DOHH2 (cell line): ENCODE measurements around the gene SEC14L2.
A peak's percentile ranks its signal among the peaks of the same experiment; 100 is the strongest.

ENCODE experiments used
- H3F3A ChIP-seq: fragments of 200-600 bp; sonication (generic), shearing (Covaris generic); 2 replicates; pipeline ENCODE4 v1.6.0; 2016; ENCODE audit warnings: antibody characterized with exemption, mild to moderate bottlenecking; ENCODE audit not compliant: control insufficient read depth, insufficient read depth
- H3K27ac ChIP-seq: fragments of 200-600 bp; sonication (generic); 2 replicates; pipeline ENCODE4 v1.5.1; 2014; ENCODE audit warnings: low read depth, mild to moderate bottlenecking, low read length, moderate library complexity
- H3K27me3 ChIP-seq: fragments of 200-600 bp; sonication (generic); 2 replicates; pipeline ENCODE4 v1.6.1; 2014; ENCODE audit warnings: mild to moderate bottlenecking, low read length, mixed read lengths; ENCODE audit not compliant: control insufficient read depth
- H3K36me3 ChIP-seq: fragments of 200-600 bp; sonication (generic); 2 replicates; pipeline ENCODE4 v1.6.1; 2014; ENCODE audit warnings: mild to moderate bottlenecking, low read length, moderate library complexity, mixed read lengths; ENCODE audit not compliant: control insufficient read depth
- H3K4me1 ChIP-seq: fragments of 200-600 bp; sonication (generic); 2 replicates; pipeline ENCODE4 v1.6.1; 2014; ENCODE audit warnings: mild to moderate bottlenecking, low read length, mixed read lengths; ENCODE audit not compliant: control insufficient read depth
- H3K4me2 ChIP-seq: fragments of 200-600 bp; sonication (generic); 2 replicates; pipeline ENCODE4 v1.6.0; 2014; ENCODE audit warnings: mild to moderate bottlenecking, low read length, moderate library complexity
- H3K4me3 ChIP-seq: fragments of 200-600 bp; sonication (generic); 2 replicates; pipeline ENCODE4 v1.5.1; 2014; ENCODE audit warnings: mild to moderate bottlenecking, low read length, mixed read lengths
- H3K79me2 ChIP-seq: fragments of 200-600 bp; sonication (generic); 2 replicates; pipeline ENCODE4 v1.6.1; 2014; ENCODE audit warnings: mild to moderate bottlenecking, low read length, mixed read lengths; ENCODE audit not compliant: control insufficient read depth
- H3K9me2 ChIP-seq: fragments of 200-600 bp; sonication (generic); replicated peaks from 2 replicates; pipeline ENCODE4 v1.6.1; 2014; ENCODE audit warnings: mild to moderate bottlenecking, low read length, mixed read lengths; ENCODE audit not compliant: control insufficient read depth
- H3K9me3 ChIP-seq: fragments of 200-600 bp; sonication (generic); 2 replicates; pipeline ENCODE4 v1.6.1; 2014; ENCODE audit warnings: antibody characterized with exemption, low read length, mixed read lengths; ENCODE audit not compliant: control insufficient read depth, insufficient read depth
- H4K20me1 ChIP-seq: fragments of 200-600 bp; sonication (generic); 2 replicates; pipeline ENCODE4 v1.6.0; 2014; ENCODE audit warnings: low read depth, mild to moderate bottlenecking, antibody characterized with exemption, low read length, moderate library complexity; ENCODE audit not compliant: control insufficient read depth, insufficient read depth
- CTCF ChIP-seq: fragments of 200-600 bp; sonication (generic); IDR thresholded peaks from one replicate; pipeline ENCODE4 v1.5.1; 2014; ENCODE audit warnings: antibody characterized with exemption, mild to moderate bottlenecking, low read depth, low read length; ENCODE audit not compliant: poor library complexity, severe bottlenecking
- EZH2phosphoT487 ChIP-seq: fragments of 200-600 bp; sonication (generic); IDR thresholded peaks from 2 replicates; pipeline ENCODE4 v1.6.1; 2017; ENCODE audit warnings: borderline replicate concordance, mild to moderate bottlenecking, antibody characterized with exemption, low read length, moderate library complexity, mixed read lengths

The SEC14L2 gene

GRCh38 chr22:30351226-30351625 is 45.6 kb upstream of the SEC14L2 start:
- Histone ChIP-seq H3K27ac (no peak overlapping the region), H4K20me1 (peaks cover 16% of the 10 kb centered on the region), H3F3A (no peaks in the 10 kb centered on the region), H3K27me3 (no peaks in the 10 kb centered on the region), H3K9me3 (no peaks in the 10 kb centered on the region), H3K79me2 (peaks cover 82% of the 10 kb centered on the region), H3K9me2 (no peaks in the 10 kb centered on the region), H3K4me3 (no peak overlapping the region), H3K4me2 (no peak overlapping the region), H3K36me3 (peaks cover 79% of the 10 kb centered on the region), H3K4me1 (peaks cover 17% of the 10 kb centered on the region)
- TF ChIP-seq CTCF (no peak), EZH2phosphoT487 (no peak)

GRCh38 chr22:30354644-30355043 is 42.2 kb upstream of the SEC14L2 start:
- H3K36me3 ChIP-seq: peaks cover 49% of the 10 kb centered on the region
- H3K79me2 ChIP-seq: peaks cover 65% of the 10 kb centered on the region
- TF ChIP-seq CTCF (no peak), EZH2phosphoT487 (no peak)

GRCh38 chr22:30356449-30357235 is 40.2 kb upstream of the SEC14L2 start, which contains the start of the genes CCDC157 and SF3A1:
Gene CCDC157 (plus strand): TSS chr22:30357007. CDS start chr22:30366001, 8,994 bp downstream.
Gene SF3A1 (minus strand): TSS chr22:30356894. CDS start chr22:30356792, 102 bp downstream.
- Histone ChIP-seq H3K9me2 (no peaks in the 10 kb centered on the region), H3F3A (no peaks in the 10 kb centered on the region), H3K36me3 (peaks cover 33% of the 10 kb centered on the region), H3K4me1 (peaks cover 22% of the 10 kb centered on the region), H4K20me1 (peaks cover 16% of the 10 kb centered on the region), H3K4me3 (peak within 1 kb of the TSS; percentile 95), H3K79me2 (peaks cover 47% of the 10 kb centered on the region), H3K27me3 (no peaks in the 10 kb centered on the region), H3K9me3 (no peaks in the 10 kb centered on the region), H3K27ac (peak within 1 kb of the TSS; percentile 42), H3K4me2 (peak within 1 kb of the TSS; percentile 92)
- TF ChIP-seq EZH2phosphoT487 (no peak), CTCF (no peak)

More at GRCh38 chr22:30354644-30355043, 42.2 kb upstream of the SEC14L2 start:
- Histone ChIP-seq H3K27me3 (no peaks in the 10 kb centered on the region), H3K4me2 (peak overlapping the region; percentile 92), H3K9me3 (no peaks in the 10 kb centered on the region), H3K4me1 (peaks cover 22% of the 10 kb centered on the region), H3K4me3 (no peak overlapping the region), H3K27ac (no peak overlapping the region), H4K20me1 (peaks cover 16% of the 10 kb centered on the region), H3F3A (no peaks in the 10 kb centered on the region), H3K9me2 (no peaks in the 10 kb centered on the region)
